CD4-positive, alpha-beta T cell treated with Interferon gamma for 1 hour (primary cell): ENCODE results near the gene NCCRP1.

Source experiments
- DNase-seq: peaks from one replicate; pipeline ENCODE4 v3.0.0-alpha.2; 2020

Gene NCCRP1

DNA sequence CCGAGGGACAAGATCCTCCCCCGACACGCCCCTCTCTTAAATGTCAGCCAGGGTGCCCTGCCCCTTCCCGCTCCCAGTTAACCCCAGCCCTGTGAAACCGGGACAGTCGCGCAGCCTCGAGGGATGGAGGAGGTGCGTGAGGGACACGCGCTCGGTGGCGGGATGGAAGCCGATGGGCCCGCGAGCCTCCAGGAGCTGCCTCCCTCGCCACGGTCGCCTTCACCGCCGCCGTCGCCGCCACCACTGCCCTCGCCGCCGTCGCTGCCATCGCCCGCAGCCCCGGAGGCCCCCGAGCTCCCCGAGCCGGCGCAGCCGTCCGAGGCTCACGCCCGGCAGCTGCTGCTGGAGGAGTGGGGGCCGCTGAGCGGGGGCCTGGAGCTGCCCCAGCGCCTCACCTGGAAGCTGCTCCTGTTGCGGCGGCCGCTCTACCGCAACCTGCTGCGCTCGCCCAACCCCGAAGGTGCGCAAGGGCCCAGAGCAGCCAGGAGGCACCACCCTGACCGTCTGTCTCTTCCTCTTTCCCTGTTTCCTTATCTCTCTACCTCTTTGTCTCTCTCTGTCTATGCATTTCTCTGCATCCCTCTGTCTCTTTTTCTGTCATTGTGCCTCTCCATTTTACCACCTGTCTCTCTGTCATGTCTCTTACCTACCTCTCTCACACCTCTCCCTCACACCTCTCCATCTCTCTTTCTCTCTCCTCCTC is at the start of gene NCCRP1:
Gene NCCRP1, plus strand, starts transcription at position 105 of the 703 bp plus-strand sequence. Its CDS starts 19 bp downstream, at position 124.
- DNase-seq, result no peak

- no peak for DNase-seq
Observed at GRCh38 chr19:39147480-39147879, 49.3 kb upstream of the NCCRP1 start.

- no peak for DNase-seq
Observed at GRCh38 chr19:39148939-39149529, 47.7 kb upstream of the NCCRP1 start.

- no peak for DNase-seq
Observed at GRCh38 chr19:39150235-39150634, 46.5 kb upstream of the NCCRP1 start.

DNA sequence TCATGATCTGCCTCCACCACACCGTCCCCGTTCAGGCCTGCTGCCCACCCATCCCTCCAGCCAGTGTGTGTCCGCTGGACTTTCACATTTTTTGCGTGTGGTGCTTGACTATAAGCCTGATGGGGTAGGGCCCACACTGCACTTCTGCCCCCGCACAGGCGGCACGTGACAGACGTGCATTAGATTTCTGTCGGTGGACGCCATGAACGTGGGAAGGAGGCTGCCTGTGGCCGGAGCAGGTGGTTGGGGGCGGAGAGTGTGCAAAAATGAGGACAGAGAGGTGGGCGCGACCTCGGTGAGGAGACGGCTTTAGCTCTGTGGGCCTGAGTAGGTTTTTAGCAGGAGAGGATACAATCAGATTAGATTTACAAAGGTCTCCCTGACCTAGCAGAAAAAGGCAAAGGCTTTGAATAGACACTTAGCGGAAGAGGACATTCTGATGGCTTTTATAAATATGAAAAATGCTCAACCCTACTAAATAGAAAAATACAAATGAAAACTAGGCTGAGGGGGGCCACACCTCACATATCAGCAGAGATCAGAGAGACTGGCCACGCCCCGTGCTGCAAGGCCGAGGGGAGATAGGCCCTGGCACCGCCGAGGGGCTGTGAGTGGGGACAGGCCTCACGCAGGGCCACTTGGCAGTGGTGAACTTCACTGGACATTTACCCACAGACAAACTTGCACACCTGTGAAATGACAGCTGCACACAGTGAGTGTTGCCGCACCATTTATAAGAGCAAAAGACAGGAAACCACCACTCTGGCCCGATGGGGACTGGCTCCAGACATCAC is 45.8 kb upstream of the NCCRP1 start:
- DNase-seq, result no peak

- no peak for DNase-seq
Observed at GRCh38 chr19:39152066-39152465, 44.7 kb upstream of the NCCRP1 start.

DNA sequence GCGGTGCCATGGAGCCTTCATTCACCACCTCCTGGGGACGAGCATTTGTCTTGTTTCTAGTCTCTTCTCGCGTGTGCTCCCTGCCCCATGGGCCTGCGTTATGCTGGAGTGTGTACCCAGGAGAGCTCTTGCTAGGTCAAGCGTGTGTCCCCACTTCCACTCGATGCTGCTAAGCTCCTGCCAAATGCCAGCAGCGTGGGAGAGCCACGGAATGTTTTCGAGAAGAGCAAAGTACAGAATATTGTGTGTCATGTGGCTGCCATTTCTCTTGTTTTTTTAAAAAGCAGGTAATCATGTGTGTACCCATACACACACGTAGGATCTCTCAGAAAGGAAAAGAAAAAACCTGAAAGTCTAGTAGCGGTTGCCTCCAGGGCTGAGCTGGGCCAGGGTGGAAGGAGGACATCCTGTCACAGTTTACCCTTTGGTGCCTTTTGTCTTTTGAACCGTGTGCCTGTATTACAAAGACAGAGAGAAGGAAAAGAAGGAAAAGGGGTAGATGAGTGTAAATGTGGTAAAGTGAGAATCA is 42.6 kb upstream of the NCCRP1 start:
- DNase-seq, result no peak

- DNase-seq, result no peak
Observed at GRCh38 chr19:39154629-39155100, 42.1 kb upstream of the NCCRP1 start.

DNA sequence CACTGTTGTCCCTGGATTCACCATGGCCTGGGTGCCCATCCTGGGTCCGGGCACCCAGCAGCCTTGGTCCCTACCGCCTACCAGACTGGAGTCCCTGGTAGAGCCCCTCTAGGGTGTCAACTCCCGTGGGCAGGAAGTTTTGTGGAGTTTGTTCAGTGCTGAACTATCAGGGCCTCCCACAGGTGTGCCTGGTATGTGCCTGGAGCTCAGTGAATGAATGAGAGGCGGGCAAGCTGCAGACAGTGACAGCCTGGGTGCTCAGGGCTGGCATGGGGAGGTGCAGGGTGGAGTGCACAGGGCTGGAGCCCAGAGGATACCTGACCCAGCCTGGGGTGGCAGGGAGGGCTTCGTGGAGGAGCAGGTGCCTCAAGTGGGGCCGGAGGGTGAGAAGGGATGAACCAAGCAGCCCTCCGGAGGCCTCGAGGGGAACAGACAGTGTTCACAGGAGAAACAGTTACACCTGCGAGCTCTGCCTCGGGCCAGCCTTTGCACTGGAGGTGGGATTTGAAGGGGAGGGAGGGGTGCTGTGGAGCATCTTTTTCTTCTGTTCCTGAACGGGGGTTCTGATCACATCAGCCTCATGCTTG is 41.6 kb upstream of the NCCRP1 start:
- DNase-seq, result no peak

- DNase-seq, result no peak
Observed at GRCh38 chr19:39155741-39156140, 41.0 kb upstream of the NCCRP1 start.

DNA sequence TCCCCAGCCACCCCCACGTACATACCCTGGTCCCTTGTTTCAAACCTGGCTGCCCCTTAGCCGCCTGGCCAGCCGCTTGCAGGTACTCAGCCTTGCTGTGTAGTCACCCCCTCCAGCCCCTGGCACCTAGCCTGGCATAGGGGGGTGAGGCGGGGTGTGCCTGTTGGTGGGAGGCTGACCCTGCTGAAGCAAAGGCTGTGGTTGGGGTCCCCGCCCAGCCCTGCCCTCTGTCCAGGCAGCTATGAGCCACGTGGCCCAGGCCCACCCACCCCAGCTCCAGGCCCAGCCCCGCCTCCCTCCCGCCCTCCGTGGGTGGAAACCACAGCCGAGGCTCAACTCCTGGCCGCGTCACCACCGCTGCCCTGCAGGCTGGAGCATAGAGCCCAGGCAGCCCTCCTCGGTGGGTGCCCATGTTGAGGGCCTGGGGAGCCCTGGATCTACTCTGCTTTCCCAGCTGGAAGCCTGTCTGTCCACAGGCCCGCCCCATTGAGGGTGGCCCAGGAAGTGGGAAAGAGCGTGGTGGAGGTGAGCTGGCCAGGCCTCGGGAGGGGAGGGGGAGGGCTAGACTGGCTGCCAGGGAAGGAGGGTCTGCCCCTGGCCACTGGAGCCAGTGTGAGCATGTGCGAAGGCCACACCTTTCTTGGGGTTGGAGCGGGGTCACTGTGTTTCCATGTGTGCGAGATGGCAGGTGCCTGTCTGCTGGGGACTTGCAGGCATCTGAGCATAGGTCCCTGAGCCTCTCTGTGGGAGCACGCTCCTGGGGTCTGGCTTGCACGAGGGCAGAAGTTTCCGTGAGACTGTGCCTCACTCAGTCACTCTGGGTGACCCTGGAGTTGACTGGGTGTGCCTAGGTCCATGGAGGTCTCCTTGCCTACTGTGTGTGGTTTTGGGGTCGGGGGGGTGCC is 40.2 kb upstream of the NCCRP1 start:
- no peak for DNase-seq

- DNase-seq, result no peak
Observed at GRCh38 chr19:39157275-39157996, 39.3 kb upstream of the NCCRP1 start.

DNA sequence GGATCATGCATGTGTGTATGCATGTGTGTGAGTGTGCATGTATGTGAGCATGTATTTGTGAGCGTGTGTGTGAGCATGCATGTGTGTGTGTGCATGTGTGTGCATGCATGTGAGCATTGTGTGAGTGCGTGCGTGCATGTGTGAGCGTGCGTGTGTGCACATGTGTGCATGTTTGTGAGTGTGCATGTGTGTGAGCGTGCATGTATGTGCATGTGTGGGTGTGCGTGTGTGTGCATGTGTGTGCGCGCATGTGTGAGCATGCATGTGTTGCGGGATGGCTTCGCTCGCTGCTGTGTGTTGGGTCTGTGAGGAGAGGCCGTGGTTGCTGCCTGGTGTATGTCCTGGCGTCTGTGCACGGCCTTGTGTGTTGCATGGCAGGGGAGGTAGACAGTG is 38.8 kb upstream of the NCCRP1 start:
- no peak for DNase-seq

- DNase-seq, result no peak
Observed at GRCh38 chr19:39158646-39159260, 38.0 kb upstream of the NCCRP1 start.

DNA sequence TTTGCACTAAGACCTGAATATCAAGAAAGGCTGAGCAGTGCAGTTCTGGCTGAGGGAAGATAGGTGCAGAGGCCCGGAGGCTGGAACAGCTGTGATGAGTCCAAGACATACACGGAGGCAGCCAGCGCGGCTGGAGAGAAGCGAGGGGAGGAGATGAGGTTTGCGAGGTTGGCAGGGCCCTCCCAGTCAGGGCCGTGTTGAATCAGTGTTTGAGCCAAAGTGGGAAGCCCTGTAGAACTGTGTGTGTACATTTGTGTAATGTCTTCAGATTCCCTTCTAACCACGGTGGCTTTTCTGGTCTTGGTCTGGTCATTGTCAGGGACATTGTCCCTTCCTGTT is 36.3 kb upstream of the NCCRP1 start:
- no peak for DNase-seq

DNA sequence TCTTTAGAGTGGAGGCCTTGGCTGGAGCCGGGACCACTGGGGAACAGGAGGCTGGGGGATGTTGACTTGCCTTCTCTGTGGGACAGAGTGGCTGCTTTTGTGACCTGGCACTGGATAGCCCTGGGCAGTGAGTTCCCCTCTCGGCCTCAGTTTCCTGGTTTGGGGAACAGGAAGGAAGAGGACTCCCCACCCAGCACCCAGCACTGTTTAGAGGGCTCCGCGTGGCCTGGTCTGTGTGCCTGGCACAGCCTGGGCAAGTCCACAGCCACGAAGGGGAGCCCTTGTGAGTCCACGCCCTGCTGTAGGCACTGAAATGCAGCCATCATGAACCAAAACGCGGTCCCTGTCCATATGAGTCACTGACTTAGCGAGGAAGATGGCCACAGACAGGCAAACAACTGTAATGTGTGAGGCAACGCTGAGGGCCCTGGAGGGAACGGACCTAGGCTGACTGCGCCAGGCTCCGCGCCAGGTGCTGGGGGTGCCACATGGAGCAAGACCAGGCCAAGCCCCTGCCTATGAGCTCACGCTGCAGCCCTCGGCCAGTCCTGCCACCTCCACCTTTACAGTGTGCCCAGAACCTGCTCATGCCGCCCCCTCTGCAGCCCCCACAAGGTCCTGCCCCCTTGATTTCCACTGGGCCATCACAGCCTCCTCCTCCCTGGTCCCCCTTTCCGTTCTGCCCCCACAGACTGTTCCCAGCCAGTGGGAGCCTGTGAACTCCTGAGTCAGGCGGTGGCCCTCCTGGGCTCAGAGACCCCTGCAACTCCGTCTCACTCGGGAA is 35.7 kb upstream of the NCCRP1 start:
- no peak for DNase-seq

DNA sequence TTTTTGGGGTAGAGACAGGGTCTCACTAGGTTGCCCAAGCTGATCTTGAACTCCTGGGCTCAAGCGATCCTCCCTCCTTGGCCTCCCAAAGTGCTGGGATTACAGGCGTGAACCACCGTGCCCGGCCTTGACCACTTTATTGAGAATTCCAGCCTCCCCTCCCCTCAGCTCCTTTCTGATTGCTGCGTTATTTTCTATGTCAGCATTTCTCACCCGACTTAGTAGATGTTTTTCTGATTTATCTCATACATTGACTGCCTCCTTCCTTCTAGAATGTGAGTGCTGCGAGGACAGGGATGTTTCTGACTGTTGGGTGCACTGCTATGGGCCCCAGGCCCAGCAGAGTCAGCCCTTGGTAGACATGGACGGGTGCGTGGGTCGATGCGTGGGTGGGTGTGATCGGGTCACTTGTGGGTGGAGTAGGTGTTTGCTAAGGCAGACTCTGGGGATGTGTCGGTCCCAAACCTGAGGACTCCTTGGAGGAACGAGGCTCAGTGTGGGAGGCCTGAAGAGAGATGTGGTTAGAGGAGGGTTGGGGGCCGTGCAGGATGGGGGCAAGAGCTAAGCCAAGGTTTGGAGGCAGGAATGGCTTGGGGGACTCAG is 34.2 kb upstream of the NCCRP1 start:
- DNase-seq, result no peak

GRCh38 chr19:39163621-39164020 is 33.1 kb upstream of the NCCRP1 start:
- no peak for DNase-seq

GRCh38 chr19:39164289-39164688 is 32.5 kb upstream of the NCCRP1 start:
- no peak for DNase-seq

DNA sequence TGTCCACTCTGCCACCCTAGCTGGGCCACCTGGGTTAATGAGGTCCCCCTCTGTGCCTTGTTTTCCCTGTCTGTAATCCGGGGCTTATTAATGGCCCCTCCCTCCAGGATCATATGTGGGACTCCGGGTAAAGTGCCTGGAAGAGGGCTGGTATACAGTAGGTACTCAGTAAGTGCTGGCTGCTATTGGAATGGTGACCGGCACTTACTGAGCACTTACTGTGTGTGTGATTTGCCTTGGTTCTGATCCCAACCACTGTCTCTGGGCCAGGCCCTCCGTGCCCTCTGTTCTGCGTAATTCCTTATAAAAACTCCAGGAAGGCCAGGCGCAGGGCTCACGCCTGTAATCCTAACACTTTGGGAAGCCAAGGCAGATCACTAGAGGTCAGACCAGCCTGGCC is 30.9 kb upstream of the NCCRP1 start:
- no peak for DNase-seq
